Activated CD4-positive, alpha-beta T cell treated with anti-CD3 and anti-CD28 coated beads, Interleukin-2, amount 50 U/mL, for 16 hours (primary cell): ENCODE measurements around the gene ATP4B.

Experiments used
- DNase-seq: peaks from one replicate; pipeline ENCODE4 v3.0.0-alpha.2; 2020

The ATP4B gene

GRCh38 chr13:113657851-113658741, at the start of gene ATP4B:
ATP4B (minus strand) TSS chr13:113658198; CDS start chr13:113658144, 54 bp downstream.
- DNase-seq = no peak

- DNase-seq = no peak
Observed at GRCh38 chr13:113672002-113672651, 14.1 kb upstream of the ATP4B start.

- DNase-seq = no peak
Observed at GRCh38 chr13:113671066-113672001, 13.3 kb upstream of the ATP4B start.

GRCh38 chr13:113670541-113670940, 12.5 kb upstream of the ATP4B start:
- no peak for DNase-seq

- DNase-seq = no peak
Observed at GRCh38 chr13:113669755-113670341, 11.8 kb upstream of the ATP4B start.

GRCh38 chr13:113669231-113669754, 11.3 kb upstream of the ATP4B start:
- no peak for DNase-seq

GRCh38 chr13:113668491-113668971, 10.5 kb upstream of the ATP4B start:
- no peak for DNase-seq

GRCh38 chr13:113667771-113668490, 9.9 kb upstream of the ATP4B start:
- no peak for DNase-seq

- DNase-seq = no peak
Observed at GRCh38 chr13:113666951-113667701, 9.1 kb upstream of the ATP4B start, which contains the start of gene GRK1. GRK1 (plus strand) TSS chr13:113667219; CDS start chr13:113667387, 168 bp downstream.

GRCh38 chr13:113666329-113666670, 8.3 kb upstream of the ATP4B start:
- DNase-seq = no peak

GRCh38 chr13:113665597-113666328, 7.8 kb upstream of the ATP4B start:
- no peak for DNase-seq

GRCh38 chr13:113664751-113665596, 7.0 kb upstream of the ATP4B start:
- DNase-seq = no peak

GRCh38 chr13:113663934-113664333, 5.9 kb upstream of the ATP4B start:
- no peak for DNase-seq

GRCh38 chr13:113661509-113661908, 3.5 kb upstream of the ATP4B start:
- DNase-seq = no peak

- DNase-seq = no peak
Observed at GRCh38 chr13:113660066-113660465, 2.1 kb upstream of the ATP4B start.

GRCh38 chr13:113659337-113659736, 1.3 kb upstream of the ATP4B start:
- DNase-seq = no peak

GRCh38 chr13:113658836-113659235, 838 bp upstream of the ATP4B start:
- DNase-seq = no peak

- DNase-seq = no peak
Observed at GRCh38 chr13:113656831-113657671, 947 bp downstream of the ATP4B start.
